HCT116 (cell line): ENCODE data around the gene RAB42. TPM values are rescaled to one million over a fixed set of nuclear protein-coding genes. Genes with fewer than 3 reads are reported as not detected.

Experiments used
- CEBPB ChIP-seq: IDR thresholded peaks from 2 replicates; pipeline ENCODE4 v1.6.1; 2012; ENCODE audit warnings: low read depth
- EZH2 ChIP-seq: fragments of 200-600 bp; sonication (generic); IDR thresholded peaks from 2 replicates; pipeline ENCODE4 v1.6.1; 2017; ENCODE audit warnings: antibody characterized with exemption, mixed run types
- FOSL1 ChIP-seq: IDR thresholded peaks from 2 replicates; pipeline ENCODE4 v1.6.1; 2012; ENCODE audit warnings: low read depth
- JUND ChIP-seq: IDR thresholded peaks from 2 replicates; pipeline ENCODE4 v1.6.1; 2012
- POLR2AphosphoS5 ChIP-seq: IDR thresholded peaks from 2 replicates; pipeline ENCODE4 v1.6.1; 2011; ENCODE audit warnings: mild to moderate bottlenecking, low read depth, low read length, moderate library complexity
- RAD21 ChIP-seq: IDR thresholded peaks from 2 replicates; pipeline ENCODE4 v1.6.1; 2012; ENCODE audit warnings: low read depth, mild to moderate bottlenecking
- total RNA-seq: library from RNA; stranded (reverse); gene quantifications from one replicate; pipeline ENCODE4 v1.2.1, GENCODE V29; 2021; ENCODE audit not compliant: unreplicated experiment
- TF ChIP-seq, protein P1 (sequence below): IDR thresholded peaks from 2 replicates; pipeline ENCODE4 v1.6.1; 2012; ENCODE audit warnings: low read depth
- TF ChIP-seq, protein P2 (sequence below): IDR thresholded peaks from 2 replicates; pipeline ENCODE4 v1.6.1; 2011; ENCODE audit warnings: mild to moderate bottlenecking, low read length, moderate library complexity; ENCODE audit not compliant: insufficient replicate concordance; ENCODE audit errors: extremely low read depth
- TF ChIP-seq, protein P3 (sequence below): IDR thresholded peaks from 2 replicates; pipeline ENCODE4 v1.6.1; 2012

RAB42 gene
- total RNA-seq, 1 experiment from 2014 or later = not detected

DNA sequence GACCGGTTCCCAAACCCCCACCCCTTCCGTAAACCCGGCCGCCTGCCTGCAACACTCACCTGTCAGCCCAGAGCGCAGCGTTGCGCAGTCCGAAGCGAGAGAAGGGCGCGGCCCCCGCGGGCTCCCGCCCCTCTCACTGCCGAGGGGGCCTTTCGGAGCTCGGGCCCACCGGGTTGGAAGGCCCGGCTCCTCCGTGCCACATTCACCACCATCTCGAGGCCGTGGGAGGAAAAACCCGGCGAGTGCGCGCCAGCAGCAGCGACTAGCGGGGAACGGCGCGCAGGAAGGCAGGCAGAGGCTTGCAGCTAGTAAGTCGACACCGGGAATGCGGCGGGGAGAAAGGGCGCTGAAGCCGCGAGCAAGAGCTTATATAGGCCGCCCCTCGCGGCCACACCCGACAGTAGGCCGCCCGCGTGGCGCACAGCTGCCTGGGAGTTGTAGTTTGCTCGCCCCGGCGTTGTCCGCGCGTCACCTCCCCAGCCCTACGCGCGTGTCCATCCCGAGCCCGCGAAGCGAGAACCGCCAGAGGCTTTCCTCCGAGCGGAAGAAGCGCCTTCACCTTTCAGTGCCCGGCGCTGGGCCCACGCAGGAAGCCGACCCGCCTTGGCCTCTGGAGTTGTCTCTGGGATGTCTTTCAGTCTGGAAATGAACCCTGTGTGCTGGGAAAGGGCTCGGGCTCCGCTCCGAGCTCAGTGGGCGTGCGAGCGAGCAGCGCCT lies 10.4 kb upstream of the RAB42 start (continued):
- TF ChIP-seq, protein P1, sequence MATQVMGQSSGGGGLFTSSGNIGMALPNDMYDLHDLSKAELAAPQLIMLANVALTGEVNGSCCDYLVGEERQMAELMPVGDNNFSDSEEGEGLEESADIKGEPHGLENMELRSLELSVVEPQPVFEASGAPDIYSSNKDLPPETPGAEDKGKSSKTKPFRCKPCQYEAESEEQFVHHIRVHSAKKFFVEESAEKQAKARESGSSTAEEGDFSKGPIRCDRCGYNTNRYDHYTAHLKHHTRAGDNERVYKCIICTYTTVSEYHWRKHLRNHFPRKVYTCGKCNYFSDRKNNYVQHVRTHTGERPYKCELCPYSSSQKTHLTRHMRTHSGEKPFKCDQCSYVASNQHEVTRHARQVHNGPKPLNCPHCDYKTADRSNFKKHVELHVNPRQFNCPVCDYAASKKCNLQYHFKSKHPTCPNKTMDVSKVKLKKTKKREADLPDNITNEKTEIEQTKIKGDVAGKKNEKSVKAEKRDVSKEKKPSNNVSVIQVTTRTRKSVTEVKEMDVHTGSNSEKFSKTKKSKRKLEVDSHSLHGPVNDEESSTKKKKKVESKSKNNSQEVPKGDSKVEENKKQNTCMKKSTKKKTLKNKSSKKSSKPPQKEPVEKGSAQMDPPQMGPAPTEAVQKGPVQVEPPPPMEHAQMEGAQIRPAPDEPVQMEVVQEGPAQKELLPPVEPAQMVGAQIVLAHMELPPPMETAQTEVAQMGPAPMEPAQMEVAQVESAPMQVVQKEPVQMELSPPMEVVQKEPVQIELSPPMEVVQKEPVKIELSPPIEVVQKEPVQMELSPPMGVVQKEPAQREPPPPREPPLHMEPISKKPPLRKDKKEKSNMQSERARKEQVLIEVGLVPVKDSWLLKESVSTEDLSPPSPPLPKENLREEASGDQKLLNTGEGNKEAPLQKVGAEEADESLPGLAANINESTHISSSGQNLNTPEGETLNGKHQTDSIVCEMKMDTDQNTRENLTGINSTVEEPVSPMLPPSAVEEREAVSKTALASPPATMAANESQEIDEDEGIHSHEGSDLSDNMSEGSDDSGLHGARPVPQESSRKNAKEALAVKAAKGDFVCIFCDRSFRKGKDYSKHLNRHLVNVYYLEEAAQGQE = no peak
- TF ChIP-seq POLR2AphosphoS5 (peak; percentile 100), EZH2 (no peak), JUND (peak; percentile 43; the same call in 1 of the 2 replicates), FOSL1 (peak; percentile 7; the same call in 1 of the 2 replicates), RAD21 (no peak), CEBPB (no peak)
- TF ChIP-seq, protein P2, sequence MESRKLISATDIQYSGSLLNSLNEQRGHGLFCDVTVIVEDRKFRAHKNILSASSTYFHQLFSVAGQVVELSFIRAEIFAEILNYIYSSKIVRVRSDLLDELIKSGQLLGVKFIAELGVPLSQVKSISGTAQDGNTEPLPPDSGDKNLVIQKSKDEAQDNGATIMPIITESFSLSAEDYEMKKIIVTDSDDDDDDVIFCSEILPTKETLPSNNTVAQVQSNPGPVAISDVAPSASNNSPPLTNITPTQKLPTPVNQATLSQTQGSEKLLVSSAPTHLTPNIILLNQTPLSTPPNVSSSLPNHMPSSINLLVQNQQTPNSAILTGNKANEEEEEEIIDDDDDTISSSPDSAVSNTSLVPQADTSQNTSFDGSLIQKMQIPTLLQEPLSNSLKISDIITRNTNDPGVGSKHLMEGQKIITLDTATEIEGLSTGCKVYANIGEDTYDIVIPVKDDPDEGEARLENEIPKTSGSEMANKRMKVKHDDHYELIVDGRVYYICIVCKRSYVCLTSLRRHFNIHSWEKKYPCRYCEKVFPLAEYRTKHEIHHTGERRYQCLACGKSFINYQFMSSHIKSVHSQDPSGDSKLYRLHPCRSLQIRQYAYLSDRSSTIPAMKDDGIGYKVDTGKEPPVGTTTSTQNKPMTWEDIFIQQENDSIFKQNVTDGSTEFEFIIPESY = peak; percentile 74
- TF ChIP-seq, protein P3, sequence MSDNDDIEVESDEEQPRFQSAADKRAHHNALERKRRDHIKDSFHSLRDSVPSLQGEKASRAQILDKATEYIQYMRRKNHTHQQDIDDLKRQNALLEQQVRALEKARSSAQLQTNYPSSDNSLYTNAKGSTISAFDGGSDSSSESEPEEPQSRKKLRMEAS = peak; percentile 98
- TF ChIP-seq, all 23 proteins: peak for 14
